Stimulated activated CD4-positive, alpha-beta T cell treated with anti-CD3 and anti-CD28 coated beads, Interleukin-12 subunit alpha, Interleukin-12 subunit beta, amount 100 ng/mL, for 4 hours (primary cell): Measurements from ENCODE around the gene SMTN.
"Not testable (repeated sequence)": the region's sequence is repeated elsewhere in the genome, so short reads cannot be mapped to it uniquely, and the experiment has no call there.

Experiments
- DNase-seq: peaks from one replicate; pipeline ENCODE4 v3.0.0-alpha.2; 2020

SMTN gene

DNA sequence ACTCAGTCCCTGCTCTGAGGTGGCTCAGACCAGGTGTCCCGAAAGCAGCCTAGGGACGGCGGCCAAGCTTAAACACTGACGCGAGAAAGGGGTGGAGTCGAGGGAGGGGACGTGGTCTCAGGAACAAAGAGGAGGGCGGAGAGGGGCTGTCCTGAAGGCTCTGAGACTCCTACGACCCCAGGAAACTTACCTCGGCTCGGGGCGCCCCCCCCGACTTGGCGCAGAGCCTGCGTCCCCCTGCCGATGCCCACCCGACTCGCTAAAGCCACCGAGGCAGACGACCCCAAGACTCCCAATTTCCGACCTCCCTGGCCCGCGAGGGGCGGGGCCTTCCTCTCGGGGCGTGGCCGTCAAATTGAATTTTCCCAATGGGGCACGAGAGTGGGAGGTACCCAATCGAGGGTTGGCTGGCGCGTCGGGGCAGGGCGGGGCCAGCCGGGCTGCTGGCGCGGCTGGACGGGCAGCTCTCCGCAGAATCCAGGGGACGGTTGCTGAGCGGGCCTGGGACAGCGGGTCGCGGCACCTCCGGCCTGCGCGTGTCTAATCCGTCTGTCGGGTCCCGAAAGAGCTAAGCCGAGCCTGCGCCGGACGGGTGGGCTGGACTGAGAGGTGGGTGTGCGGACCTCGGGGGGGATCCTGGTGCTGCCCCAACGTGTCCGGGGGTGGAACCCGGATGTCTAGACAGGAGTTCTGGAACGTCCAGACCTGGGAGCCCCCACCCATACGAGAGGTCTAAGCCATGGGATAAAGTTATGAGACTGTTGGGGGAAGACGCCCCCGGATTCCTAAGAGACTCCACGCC is at the start of gene SMTN:
Gene SMTN (plus strand): TSS at position 471 of the 802 bp plus-strand sequence. CDS start 1,941 bp downstream, outside the sequence.
- peak; percentile 87 for DNase-seq

DNA sequence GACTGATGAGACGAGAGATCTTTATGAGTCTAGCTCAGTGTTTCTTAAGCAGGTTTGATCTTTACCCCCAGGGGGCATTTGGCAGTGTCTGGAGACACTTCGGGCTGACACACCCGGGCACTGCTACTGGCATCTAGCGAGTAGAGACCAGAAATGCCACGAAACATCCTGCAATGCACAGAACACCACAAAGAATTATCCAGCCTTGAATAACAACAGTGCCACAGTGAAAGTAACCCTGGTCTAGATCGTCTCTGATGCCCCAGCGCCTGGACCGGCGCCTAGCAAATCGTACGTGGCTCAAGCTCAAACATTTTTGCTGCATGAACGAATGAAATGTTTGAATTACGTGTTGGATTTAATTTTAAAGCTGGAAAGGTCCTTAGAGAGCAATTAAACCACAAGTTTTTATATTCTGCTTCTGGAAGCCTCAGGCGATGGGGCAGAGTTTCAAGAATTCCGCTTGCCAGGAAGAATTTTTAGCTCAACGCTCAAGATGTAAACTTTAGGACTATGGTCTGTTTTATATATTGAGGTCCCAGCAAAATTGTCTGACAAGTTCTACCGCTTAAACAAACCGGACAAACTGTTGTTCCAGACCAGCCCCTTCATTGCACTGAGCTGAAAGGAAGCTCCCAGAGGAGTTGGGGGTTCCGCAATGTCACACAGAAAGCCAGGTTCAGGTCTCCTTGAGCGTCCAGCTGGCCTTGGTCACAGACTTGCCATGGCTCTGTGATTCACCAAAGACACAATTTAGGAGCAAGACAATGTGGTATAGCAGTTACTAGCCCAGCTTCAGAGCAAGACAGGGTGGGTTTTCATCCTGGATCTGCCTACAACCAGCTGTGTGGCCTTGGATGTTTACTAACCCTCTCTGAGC is 44.2 kb upstream of the SMTN start:
- DNase-seq = no peak

- DNase-seq = no peak
Observed at GRCh38 chr22:31038686-31039085, 42.4 kb upstream of the SMTN start.

GRCh38 chr22:31039393-31039792 is 41.7 kb upstream of the SMTN start:
- DNase-seq = no peak

DNA sequence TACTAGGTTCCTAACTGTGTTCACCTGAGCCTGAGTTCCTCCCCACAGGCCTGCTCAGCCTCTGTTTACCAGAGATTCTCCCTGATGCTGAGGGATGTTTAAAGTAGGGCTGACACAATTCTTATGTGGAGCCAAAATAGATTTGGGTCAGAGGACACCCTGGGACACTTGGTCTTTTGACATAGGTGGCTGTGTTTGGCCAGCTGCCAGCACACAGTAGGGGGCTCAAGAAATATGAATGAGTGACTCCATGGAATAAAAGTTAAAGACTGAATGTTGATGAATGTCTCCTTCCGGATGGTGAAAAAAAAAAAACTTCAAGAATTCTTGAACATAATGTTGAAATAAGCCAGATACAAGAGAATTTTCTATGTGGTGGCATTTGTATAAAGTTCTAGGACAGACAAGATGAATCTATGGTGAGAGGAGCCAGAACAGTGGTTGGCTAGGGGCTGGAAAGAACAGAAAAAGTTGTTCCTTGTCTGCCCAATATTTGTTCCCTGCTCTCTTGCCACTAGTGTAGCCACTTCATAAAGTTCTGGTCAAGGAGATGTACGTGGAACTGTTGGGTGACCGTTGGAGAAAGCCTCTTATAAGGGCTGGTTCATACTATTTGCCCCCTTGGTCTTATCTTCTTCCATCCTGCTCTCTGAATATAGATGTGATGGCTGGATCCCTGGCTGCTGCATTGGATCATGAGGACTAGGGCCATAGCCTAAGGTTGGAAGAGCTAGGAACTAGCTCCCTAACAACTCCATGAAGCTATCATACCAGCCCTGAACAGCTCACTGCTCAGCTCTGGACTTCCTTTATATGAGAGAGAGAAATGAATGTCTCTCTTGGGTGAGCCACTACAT is 40.3 kb upstream of the SMTN start:
- no peak for DNase-seq

DNA sequence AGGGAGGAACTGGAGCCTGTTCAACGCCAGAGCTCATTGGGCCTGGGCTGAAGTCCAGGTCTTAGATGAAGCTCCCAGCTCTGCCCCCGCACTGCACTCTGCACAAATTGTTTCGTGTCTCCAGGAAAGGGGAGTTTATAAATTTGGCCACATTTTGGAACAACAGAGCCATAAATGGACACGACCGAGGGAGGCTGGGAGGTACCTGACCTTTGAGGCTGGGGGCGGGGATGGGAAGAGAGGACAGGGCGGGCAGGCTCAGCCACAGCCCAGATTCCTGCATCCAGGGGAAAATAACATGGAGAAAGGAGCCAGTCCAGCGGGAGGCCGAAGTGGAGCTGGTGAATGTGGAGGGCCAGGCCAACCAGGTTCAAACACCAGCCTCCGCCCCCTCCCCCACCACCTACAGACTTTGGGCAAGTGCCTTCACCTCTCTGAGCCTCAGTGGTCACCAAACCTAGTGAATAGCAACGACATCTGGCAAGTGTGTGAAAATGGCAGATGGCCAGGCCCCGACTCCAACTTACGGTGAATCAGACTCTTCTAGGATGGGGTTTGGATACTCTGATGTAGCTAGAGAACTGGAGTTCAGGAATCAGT is 36.8 kb upstream of the SMTN start:
- DNase-seq = no peak

DNA sequence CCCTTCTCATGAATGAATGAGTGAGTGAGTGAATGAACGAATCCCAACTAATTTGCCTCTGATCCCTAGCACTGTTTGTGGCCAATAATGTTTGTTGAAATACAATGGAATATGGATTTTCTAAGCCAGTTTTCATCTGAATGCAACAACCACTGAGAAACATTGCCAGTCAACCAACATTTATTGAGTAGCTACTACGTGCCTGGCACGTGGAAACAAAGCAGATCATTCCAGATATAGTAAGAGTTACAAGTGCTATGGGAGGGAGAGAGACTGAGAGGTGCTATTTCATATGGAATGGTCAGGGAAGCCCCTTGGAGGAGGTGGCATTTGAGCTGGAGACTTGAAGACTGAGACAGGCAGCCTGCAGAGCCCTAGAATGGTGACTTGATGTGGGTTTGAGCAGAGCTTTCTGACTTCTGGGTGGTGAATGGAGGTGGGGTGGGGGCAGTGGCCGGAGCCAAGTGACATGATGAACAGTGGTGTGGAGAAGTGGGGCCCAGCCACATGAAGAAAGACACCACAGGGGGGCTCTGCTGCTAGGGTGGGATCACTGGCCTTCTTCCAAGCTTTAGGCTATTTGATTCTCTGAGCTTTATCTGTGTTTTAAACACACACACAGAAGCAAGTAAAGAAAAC is 35.1 kb upstream of the SMTN start:
- DNase-seq = no peak

DNA sequence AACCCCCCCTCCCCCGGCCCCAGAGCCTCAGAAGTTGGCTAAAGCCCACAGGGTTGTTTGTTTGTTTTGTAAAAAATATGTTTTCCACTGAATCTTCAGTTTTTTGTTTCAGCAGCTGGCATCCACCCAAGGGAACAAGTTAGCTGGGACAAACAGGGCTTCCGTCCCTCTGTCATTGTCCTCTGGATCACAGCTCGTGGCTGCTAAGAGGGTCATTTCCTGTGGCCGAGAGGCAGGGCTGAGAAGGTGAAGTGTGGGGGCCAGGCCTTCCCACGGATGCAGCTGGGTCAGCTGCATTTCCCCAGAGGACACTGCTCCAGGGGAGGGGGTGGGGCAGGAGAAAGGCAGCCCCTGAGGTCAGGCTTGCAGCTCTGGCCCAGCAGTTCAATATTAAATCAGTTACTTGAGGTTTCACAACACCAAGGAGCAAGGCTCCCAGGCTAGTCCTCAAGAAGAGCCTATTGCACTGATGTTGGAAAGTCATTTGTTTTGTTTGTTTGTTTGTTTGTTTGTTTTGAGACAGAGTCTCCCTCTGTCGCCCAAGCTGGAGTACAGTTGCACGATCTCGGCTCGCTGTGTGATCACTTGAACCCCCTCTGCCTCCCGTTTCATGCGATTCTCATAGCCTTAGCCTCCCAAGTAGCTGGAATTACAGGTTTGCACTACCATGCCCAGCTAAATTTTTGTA is 34.4 kb upstream of the SMTN start:
- no peak for DNase-seq

GRCh38 chr22:31048570-31048969 is 32.5 kb upstream of the SMTN start:
- DNase-seq = no peak

DNA sequence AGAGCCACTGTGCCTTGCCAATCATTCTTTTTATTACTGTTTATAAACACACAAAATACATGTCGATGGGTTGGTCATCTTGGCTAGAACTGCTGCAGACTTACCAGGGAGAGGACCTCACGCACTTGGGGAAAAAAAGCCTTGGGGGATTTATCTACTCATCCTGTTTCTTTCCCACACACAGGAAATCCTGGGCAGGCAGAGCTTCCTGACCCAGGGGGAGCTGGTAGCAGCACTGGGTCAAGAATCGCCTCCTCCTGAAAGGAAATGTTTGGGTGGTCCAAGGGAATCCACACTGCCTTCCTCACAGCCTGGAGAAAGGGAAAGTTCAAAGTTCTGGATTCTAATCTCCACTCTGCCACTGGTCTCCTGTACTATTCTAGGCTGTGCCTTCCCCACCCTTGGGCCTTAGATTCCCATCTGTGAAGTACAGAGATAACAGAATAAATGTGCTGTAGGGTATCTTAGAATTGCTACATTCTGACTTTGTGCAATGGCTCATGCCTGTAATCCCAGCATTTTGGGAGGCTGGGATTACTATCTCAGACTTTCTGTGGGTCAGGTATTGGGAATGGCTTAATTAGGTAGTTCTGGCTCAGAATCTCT is 31.2 kb upstream of the SMTN start:
- DNase-seq = no peak

DNA sequence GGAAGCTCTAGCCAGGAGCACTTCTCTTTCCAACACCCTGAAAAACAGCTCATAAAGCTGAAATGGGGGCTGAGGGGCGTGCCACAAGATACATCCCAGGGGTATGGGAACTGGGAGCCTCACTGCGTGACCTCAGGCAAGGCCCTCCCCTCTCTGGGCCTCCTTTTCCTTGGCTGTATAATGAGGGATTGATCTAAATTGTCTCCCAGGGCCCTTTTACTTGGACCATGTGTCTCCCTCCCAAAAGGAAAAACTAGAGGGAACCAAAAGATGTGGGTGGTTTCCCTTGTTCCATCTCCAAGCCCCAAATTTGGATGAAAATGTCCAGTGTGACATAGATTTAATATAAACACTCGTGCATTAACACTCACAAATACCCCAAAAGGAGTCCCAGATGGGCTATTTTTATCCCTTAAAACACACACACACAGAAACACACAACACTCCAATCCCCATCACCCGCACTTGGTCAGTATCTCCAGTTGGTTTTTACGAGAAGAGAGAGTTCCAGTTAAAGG is 25.9 kb upstream of the SMTN start:
- DNase-seq = no peak

- DNase-seq = no peak
Observed at GRCh38 chr22:31055635-31056159, 25.4 kb upstream of the SMTN start.

DNA sequence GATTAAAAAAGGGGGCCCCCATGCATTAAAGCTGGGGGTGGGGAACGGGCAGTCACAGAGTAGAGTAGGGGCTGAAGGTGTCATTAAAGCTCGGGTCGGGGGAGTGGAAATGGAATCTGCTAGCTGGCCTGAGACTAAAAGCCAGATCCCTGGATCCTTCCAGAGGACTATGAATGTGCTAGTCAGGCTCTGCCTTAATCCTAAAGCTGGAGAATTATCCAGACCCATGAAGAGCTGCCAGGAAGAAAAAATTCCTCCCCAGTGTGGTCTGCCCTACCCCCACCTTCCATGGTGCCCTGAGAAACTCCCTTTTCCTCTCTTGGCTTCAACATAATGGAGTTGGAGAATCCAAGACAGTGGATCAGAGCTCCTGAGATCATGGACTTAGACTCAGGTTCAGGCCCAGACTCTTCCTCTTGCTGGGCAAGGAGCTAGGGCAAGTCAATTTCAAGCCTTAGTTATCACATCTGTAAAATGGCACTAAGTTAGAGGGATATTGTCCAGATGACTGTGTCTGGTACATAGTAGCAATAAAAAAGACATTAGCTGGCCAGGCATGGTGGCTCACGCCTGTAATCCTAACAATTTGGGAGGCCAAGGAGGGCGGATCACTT is 24.0 kb upstream of the SMTN start:
- DNase-seq = no peak

- not testable (repeated sequence) for DNase-seq
Observed at GRCh38 chr22:31059663-31060062, 21.5 kb upstream of the SMTN start.

DNA sequence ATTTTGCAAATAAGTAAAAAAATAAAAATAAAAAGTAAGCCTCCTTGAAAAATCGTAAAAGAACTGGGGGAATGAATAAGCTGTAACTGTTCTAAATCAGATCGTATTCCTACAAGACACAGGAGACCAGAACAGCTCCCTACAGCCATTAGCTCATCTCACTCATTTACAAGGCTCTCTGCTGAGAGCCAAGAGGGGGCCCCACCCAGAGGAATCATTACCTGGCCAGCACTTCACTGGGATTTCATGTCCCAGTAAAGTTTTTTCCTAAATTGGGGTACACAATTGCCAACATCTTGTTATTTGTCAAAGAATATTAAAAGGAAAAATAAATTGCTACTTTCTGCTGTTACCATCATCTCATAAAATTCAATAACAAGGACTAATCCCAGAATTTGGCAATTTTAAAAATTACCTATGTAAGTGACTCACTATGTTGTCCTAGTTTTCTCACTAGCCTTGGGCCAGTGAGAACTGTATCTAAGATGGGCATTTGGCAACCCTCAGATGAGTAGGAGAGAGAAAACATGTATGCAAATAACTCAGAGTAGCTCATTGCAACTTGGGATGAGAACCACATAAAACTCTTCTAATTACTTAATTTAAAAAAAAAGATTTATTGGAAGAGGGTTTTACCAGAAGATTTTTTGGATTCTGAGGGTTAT is 18.4 kb upstream of the SMTN start:
- no peak for DNase-seq

DNA sequence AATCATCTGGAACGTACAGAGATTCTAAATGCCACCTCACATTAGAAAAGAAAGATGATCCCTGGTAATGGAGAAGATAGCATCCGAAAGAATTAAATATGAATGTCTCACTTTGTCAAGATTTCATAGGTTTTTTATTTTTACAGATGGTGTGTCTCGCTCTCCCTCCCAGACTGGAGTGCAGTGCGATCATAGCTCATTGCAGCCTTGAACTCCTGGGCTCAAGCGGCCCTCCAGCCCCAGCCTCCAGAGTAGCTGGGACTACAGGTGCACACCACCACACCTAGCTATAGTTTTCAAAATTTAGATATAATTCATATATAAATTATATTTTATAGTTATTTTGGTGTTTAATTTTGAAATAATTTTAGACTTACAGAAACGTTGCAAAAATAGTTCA is 16.7 kb upstream of the SMTN start:
- DNase-seq = no peak

DNA sequence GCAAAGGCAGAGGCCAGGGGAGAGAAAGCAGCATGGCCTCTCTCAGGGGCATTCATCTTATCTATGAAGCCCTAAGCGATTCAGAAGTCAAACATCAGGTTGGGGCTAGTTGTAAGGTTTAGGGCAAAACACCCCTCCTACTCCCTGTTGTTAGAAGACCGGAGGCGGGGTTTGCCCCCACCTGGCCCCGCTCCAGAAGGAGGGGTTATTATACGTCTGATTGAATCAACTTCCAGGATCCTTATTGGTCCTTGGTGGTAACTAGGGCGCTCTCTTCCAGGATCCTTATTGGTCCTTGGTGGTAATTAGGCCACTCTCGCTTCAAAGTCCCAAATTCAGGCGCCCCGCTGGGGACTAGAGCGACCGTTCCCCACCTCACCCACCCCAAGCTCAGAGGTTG is 12.1 kb upstream of the SMTN start:
- no peak for DNase-seq

- DNase-seq = not testable (repeated sequence)
Observed at GRCh38 chr22:31069691-31070314, 11.3 kb upstream of the SMTN start.

- not testable (repeated sequence) for DNase-seq
Observed at GRCh38 chr22:31073125-31073524, 8.0 kb upstream of the SMTN start.
